Left renal pelvis (tissue), 4 donors: ENCODE data around the gene CNDP2. TPM values are rescaled to one million over a fixed set of nuclear protein-coding genes. Genes with fewer than 3 reads are reported as not detected.
"Not testable (repeated sequence)": the region's sequence is repeated elsewhere in the genome, so short reads cannot be mapped to it uniquely, and the experiment has no call there.

ENCODE experiments used
- DNase-seq, 4 donors: peaks; one replicate each; pipeline ENCODE4 v3.0.0-alpha.2; 2013; ENCODE audit warnings: low read depth in 4 of 4, low spot score in 3 of 4
- polyA plus RNA-seq, 4 donors: library from polyadenylated mRNA; unstranded; fragments of 120-200 nt; gene quantifications; one replicate each; pipeline ENCODE4 v1.2.1, GENCODE V29; 2013; ENCODE audit not compliant: insufficient read length in 4 of 4

The CNDP2 gene
- polyA plus RNA-seq, 4 donors, result 73.0 to 311 (median 251) TPM

- no peak for DNase-seq
These were observed 2.8 kb downstream of the CNDP2 start for GRCh38 chr18:74498712-74499627.

- no peak for DNase-seq
These were observed 3.5 kb downstream of the CNDP2 start for GRCh38 chr18:74499633-74500032.

GRCh38 chr18:74500372-74500771 is 4.2 kb downstream of the CNDP2 start:
- DNase-seq, result no peak

GRCh38 chr18:74500774-74501173 is 4.6 kb downstream of the CNDP2 start:
- not testable (repeated sequence) for DNase-seq

GRCh38 chr18:74501386-74501785 is 5.2 kb downstream of the CNDP2 start:
- DNase-seq, result no peak

GRCh38 chr18:74503137-74503536 is 7.0 kb downstream of the CNDP2 start:
- DNase-seq, result no peak

- no peak for DNase-seq
These were observed 9.6 kb downstream of the CNDP2 start for GRCh38 chr18:74505776-74506175.

- no peak for DNase-seq
These were observed 10.4 kb downstream of the CNDP2 start for GRCh38 chr18:74506448-74507084.

GRCh38 chr18:74507097-74507881 is 11.1 kb downstream of the CNDP2 start:
- no peak for DNase-seq

GRCh38 chr18:74507927-74508326 is 11.8 kb downstream of the CNDP2 start:
- no peak for DNase-seq

- no peak for DNase-seq
These were observed 12.2 kb downstream of the CNDP2 start for GRCh38 chr18:74508366-74508765.

- no peak for DNase-seq
These were observed 12.7 kb downstream of the CNDP2 start for GRCh38 chr18:74508821-74509225.

GRCh38 chr18:74509856-74510769 is 13.9 kb downstream of the CNDP2 start:
- no peak for DNase-seq

- no peak for DNase-seq
These were observed 14.6 kb downstream of the CNDP2 start for GRCh38 chr18:74510770-74511095.

- DNase-seq, result no peak
These were observed 15.7 kb downstream of the CNDP2 start for GRCh38 chr18:74511823-74512222.

- DNase-seq, result no peak
These were observed 16.3 kb downstream of the CNDP2 start for GRCh38 chr18:74512321-74513053.

- no peak for DNase-seq
These were observed 17.2 kb downstream of the CNDP2 start for GRCh38 chr18:74513149-74513882.

GRCh38 chr18:74513883-74514205 is 17.7 kb downstream of the CNDP2 start:
- no peak for DNase-seq

- no peak for DNase-seq
These were observed 18.8 kb downstream of the CNDP2 start for GRCh38 chr18:74514860-74515495.
